ENCODE results near the gene CIDEA. TPM values are rescaled to one million over a fixed set of nuclear protein-coding genes. Genes with fewer than 3 reads are reported as not detected.

CIDEA gene
- total RNA-seq, 1 experiment from 2014 or later: not detected

- Histone ChIP-seq H2AK5ac (ENCODE audit: insufficient read length, low read length) (no peak overlapping the region), H3T11ph (ENCODE audit: low read length) (no peak overlapping the region), H2BK5ac (ENCODE audit: insufficient read length, low read length) (no peak overlapping the region), H3K18ac (ENCODE audit: insufficient read length, low read depth, low read length) (no peak overlapping the region), H3K4me2 (ENCODE audit: insufficient read depth, insufficient read length, low read length) (no peak overlapping the region), H4K5ac (ENCODE audit: insufficient read length, low read depth, low read length) (no peak overlapping the region), H4K8ac (replicated peaks; ENCODE audit: insufficient read length, low read depth, low read length) (no peak overlapping the region), H2BK20ac (ENCODE audit: low read depth, low read length, poor library complexity, severe bottlenecking) (no peak overlapping the region), H3K27ac (ENCODE audit: insufficient read length, low read depth, low read length) (no peak overlapping the region), H4K91ac (ENCODE audit: insufficient read length, low read depth, low read length) (no peak overlapping the region), H2AFZ (ENCODE audit: low read length) (no peak overlapping the region), H3K79me1 (ENCODE audit: insufficient read depth, low read depth, low read length, poor library complexity, severe bottlenecking) (no peaks in the 10 kb centered on the region), H3K9me3 (ENCODE audit: control insufficient read depth, low read depth, low read length) (no peaks in the 10 kb centered on the region), H2BK15ac (ENCODE audit: low read depth, low read length) (no peak overlapping the region), H3K79me2 (ENCODE audit: insufficient read depth, low read length) (no peaks in the 10 kb centered on the region), H3K23ac (ENCODE audit: insufficient read length, low read depth, low read length) (no peak overlapping the region), H3K4ac (ENCODE audit: low read depth, low read length) (no peak overlapping the region), H3K4me1 (ENCODE audit: insufficient read depth, low read length) (no peaks in the 10 kb centered on the region), H3K56ac (ENCODE audit: insufficient read length, low read depth, low read length) (no peak overlapping the region), H2BK120ac (ENCODE audit: low read depth, low read length, poor library complexity, severe bottlenecking) (no peak overlapping the region), H2BK12ac (ENCODE audit: insufficient read length, low read depth, low read length) (no peak overlapping the region), H3K14ac (ENCODE audit: insufficient read depth, low read length) (no peak overlapping the region; the same call in 1 of the 2 replicates), H3K9ac (ENCODE audit: extremely low read depth, insufficient read length, low read length) (no peak overlapping the region), H3K23me2 (ENCODE audit: insufficient read length, low read depth, low read length, poor library complexity, severe bottlenecking) (no peaks in the 10 kb centered on the region), H4K20me1 (ENCODE audit: control insufficient read depth, insufficient read depth, insufficient read length) (no peaks in the 10 kb centered on the region), H3K27me3 (ENCODE audit: insufficient read depth, low read length) (peaks cover 2% of the 10 kb centered on the region; the same call in 1 of the 2 replicates)
- H3K9me3 Mint-ChIP-seq: peaks cover 0 to 4% of the 10 kb centered on the region in 2 experiments; a peak in 3 of 5 replicates
- no peak overlapping the region for H3K27ac Mint-ChIP-seq
- peaks cover 0 to 4% (median 0%) of the 10 kb centered on the region in 3 experiments; a peak in 1 of 7 replicates for H3K36me3 Mint-ChIP-seq (ENCODE audit: insufficient read depth in 1 of 3, low read depth in 3 of 3)
- peaks cover 66% of the 10 kb centered on the region for H3K27me3 Mint-ChIP-seq (ENCODE audit: low read depth)
- TF ChIP-seq CTCF (conservative IDR thresholded peaks at IDR 0.05): no peak
- no CpG with 5 or more reads among the region's 13 CpGs for WGBS (ENCODE audit: extremely low coverage, insufficient read length, low lambda C conversion rate)
- H3K4me1 Mint-ChIP-seq: peaks cover 0 to 5% of the 10 kb centered on the region in 2 experiments; a peak in 2 of 4 replicates
- no peak overlapping the region for H3K4me3 Mint-ChIP-seq
- no peak for DNase-seq
Observed at GRCh38 chr18:12245793-12246135, 8.4 kb upstream of the CIDEA start.
